Colonic mucosa (tissue), 4 donors: ENCODE data around the gene PACS2. TPM values are rescaled to one million over a fixed set of nuclear protein-coding genes. Genes with fewer than 3 reads are reported as not detected.
A peak's percentile ranks its signal among the peaks of the same experiment; 100 is the strongest.

Experiments
- DNase-seq: peaks from one replicate; pipeline ENCODE4 v3.0.0-alpha.2; 2020
- H3K27ac ChIP-seq: fragments of 200-600 bp; one replicate; pipeline ENCODE4 v1.8.0; 2021
- H3K27me3 ChIP-seq: fragments of 200-600 bp; one replicate; pipeline ENCODE4 v1.8.0; 2021
- H3K36me3 ChIP-seq: fragments of 200-600 bp; one replicate; pipeline ENCODE4 v1.8.0; 2021
- H3K4me1 ChIP-seq: fragments of 200-600 bp; one replicate; pipeline ENCODE4 v1.8.0; 2021; ENCODE audit warnings: mild to moderate bottlenecking
- H3K4me3 ChIP-seq: fragments of 200-600 bp; one replicate; pipeline ENCODE4 v1.8.0; 2021
- H3K9ac ChIP-seq, 2 donors: one replicate each; pipeline ENCODE4 v1.7.0; 2013; ENCODE audit warnings: control low read depth in 2 of 2, low read depth in 2 of 2, low read length in 2 of 2
- H3K9me3 ChIP-seq: fragments of 200-600 bp; one replicate; pipeline ENCODE4 v1.8.0; 2021
- CTCF ChIP-seq: fragments of 200-600 bp; IDR thresholded peaks from one replicate; pipeline ENCODE4 v1.8.0; 2022; ENCODE audit warnings: antibody characterized with exemption, mild to moderate bottlenecking
- intact Hi-C: fragments of 100-400 bp; cut with DNase I; formaldehyde crosslinking; loops from one replicate; pipeline ENCODE4 v1.14.1; 2022
- total RNA-seq, 2 donors: library from RNA; stranded (reverse); fragmentation: NEBNext Ultra II Directional in 1 of 2; extraction: Animal tissue kit (Norgen Biotek cat#: 25700) in 1 of 2; gene quantifications; one replicate each; pipeline ENCODE4 v1.2.1, GENCODE V29; 2021
- donor health status: healthy.
- donor health status: DM: no; HTN: no; CAD: no.
- donor health status: DM: no; HTN: no; CAD: no.

PACS2 gene
- total RNA-seq, 2 donors from 2014 or later, result 44.1 to 82.5 TPM

- no peaks in the 10 kb centered on the region for H3K36me3 ChIP-seq
Measured at GRCh38 chr14:105387530-105387922, 73.0 kb downstream of the PACS2 start.

GRCh38 chr14:105388110-105388951 is 73.8 kb downstream of the PACS2 start:
- H3K27me3 ChIP-seq, result no peaks in the 10 kb centered on the region
- no peak for DNase-seq
- H3K27ac ChIP-seq, result peak overlapping the region; percentile 27
- H3K4me3 ChIP-seq, result no peak overlapping the region
- no peaks in the 10 kb centered on the region for H3K36me3 ChIP-seq
- H3K4me1 ChIP-seq, result no peaks in the 10 kb centered on the region
- no peak for TF ChIP-seq CTCF
- no peak overlapping the region for H3K9ac ChIP-seq
- intact Hi-C loops, result no loop called here
- no peaks in the 10 kb centered on the region for H3K9me3 ChIP-seq

More at GRCh38 chr14:105387530-105387922, 73.0 kb downstream of the PACS2 start:
- DNase-seq, result no peak
- H3K9me3 ChIP-seq, result no peaks in the 10 kb centered on the region
- intact Hi-C loops, result no loop called here
- no peak overlapping the region for H3K4me3 ChIP-seq
- H3K27me3 ChIP-seq, result no peaks in the 10 kb centered on the region
- no peaks in the 10 kb centered on the region for H3K4me1 ChIP-seq
- H3K27ac ChIP-seq, result no peak overlapping the region
- TF ChIP-seq CTCF, result no peak
- no peak overlapping the region for H3K9ac ChIP-seq

DNA sequence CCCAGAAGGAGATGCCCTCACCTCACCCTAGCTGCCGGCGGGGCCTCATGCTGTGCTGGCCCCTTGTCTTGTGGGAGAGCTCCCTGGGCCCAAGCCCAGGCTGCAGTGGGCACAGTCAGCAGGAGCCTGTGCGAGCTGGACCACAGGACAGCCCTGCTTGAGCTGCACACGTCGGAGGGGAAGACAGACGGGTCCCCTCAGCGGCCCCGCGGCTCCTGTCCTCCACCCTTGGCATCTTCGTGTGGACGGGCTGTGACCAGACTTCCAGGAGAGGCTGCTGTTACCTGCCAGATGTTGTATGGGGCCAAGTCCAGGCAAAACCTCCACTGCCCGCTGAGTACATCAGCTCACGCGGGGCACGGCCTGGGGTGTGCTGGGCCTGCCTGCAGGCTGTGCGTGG is 74.4 kb downstream of the PACS2 start:
- Histone ChIP-seq H3K27ac (peak overlapping the region; percentile 27), H3K9me3 (no peaks in the 10 kb centered on the region), H3K36me3 (no peaks in the 10 kb centered on the region), H3K9ac (no peak overlapping the region), H3K4me1 (no peaks in the 10 kb centered on the region), H3K27me3 (no peaks in the 10 kb centered on the region), H3K4me3 (no peak overlapping the region)
- intact Hi-C loops, result no loop called here
- TF ChIP-seq CTCF, result no peak
- no peak for DNase-seq

DNA sequence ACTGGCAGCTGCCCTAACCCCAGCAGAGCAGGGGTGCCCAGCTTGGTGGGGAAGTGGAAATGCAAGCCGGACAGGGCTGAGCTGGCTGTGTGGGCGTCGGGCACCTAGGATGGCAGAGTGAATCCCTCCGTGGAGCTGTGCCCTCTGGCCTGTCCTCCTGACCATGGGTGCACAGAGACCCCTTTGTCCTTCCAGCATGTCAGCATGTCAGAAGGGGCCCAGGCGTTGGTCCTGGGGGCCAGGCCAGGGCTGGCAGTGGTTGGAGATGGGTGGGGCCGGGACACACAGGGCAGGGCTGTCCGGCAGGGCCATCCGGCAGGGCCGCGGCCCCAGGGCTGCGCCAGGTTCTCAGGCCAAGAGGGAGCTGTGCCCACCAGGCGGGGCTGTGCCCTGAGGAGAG is 75.0 kb downstream of the PACS2 start:
- no peaks in the 10 kb centered on the region for H3K4me1 ChIP-seq
- H3K9me3 ChIP-seq, result no peaks in the 10 kb centered on the region
- intact Hi-C loops, result no loop called here
- no peak for DNase-seq
- H3K9ac ChIP-seq, result no peak overlapping the region
- no peak overlapping the region for H3K4me3 ChIP-seq
- H3K27ac ChIP-seq, result no peak overlapping the region
- no peaks in the 10 kb centered on the region for H3K27me3 ChIP-seq
- TF ChIP-seq CTCF, result no peak
- no peaks in the 10 kb centered on the region for H3K36me3 ChIP-seq

DNA sequence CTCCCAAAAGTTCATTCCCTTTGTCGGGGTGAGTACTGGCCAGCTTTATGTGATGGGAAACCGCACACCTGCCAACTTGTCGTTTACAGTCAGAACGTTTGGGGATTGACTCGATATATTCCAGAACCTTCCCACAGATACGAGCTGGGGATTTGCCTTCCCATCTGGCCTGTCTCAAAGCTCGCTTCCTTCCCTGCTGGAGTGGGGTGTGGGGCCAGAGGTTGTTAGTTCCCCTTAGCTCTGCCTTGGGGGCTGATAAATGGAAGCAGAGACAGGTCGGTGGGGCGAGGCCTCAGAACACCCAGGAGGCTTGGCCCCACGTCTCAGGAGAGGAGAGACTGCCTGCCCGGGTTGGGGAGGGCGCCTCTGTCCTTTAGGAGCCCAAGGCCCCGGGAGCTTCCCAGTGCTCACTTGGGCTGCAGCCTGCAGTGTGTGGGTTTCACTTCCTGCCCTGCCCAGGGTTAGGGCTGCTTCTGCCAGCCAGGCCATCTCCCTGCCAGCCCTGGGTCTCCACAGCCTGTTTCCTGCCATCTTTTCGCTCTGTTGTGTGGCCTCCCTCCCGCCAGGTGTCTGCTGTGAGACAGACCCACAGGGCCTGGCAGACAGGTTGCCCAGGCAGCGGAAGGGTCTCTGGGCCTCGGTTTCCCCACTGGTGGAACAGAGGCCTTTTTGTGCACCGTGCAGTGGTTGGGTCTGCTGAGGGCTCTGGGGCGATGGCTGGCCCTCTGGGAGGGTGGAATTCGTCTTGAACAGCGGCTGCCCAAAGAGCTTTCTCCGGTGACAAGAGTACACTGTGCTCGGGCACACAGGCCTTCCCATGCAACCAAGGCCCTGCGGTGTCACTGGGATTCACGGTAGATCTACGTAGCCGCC is 75.7 kb downstream of the PACS2 start:
- Histone ChIP-seq H3K4me1 (no peaks in the 10 kb centered on the region), H3K36me3 (no peaks in the 10 kb centered on the region), H3K9ac (no peak overlapping the region), H3K9me3 (no peaks in the 10 kb centered on the region), H3K4me3 (no peak overlapping the region), H3K27me3 (no peaks in the 10 kb centered on the region), H3K27ac (no peak overlapping the region)
- no peak for DNase-seq
- no peak for TF ChIP-seq CTCF
- intact Hi-C loops, result no loop called here
